Measurements from ENCODE around the gene SORCS2.

The SORCS2 gene

DNA sequence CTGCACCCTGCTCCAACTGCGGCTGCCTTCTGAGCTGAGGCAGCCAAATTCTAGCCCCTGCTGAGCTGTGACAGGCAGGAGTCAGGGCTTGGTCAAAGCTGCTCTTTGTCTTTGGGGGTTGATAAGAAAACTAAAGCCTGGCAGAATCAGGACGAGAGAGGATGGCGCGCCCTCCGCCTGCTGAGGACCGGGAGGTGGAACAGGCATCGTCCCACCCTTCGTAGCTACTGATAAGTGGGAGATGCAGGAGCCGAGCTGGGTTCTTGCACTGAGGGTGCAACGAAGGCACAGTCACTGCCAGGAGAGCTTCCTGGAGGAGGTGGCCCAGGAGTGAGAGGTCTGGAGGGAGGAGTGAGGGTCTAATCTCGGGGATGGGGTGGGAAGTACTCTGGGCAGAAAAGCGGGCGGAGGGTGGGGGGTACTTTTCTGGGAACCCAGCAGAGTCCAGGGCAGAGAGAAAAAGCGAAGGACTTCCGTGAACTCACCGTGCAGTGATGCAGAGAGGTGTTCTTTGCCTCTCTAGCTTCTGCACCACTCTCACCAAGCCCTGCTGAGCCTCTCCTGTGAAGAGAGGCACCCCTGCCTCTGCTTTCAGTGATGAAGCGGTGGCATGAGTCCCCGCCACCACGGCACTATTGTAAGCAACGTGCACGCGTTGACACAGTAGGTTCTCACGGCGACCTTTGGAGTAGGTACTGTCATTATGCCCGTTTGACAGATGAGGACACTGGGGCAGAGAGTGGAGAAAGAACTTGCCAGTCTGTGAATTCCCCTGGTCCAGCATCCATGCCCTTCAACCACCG lies 107.8 kb downstream of the SORCS2 start:
- H3K9me2 ChIP-seq (ENCODE audit: low read depth, low read length): no peaks in the 10 kb centered on the region
- H3K4me2 ChIP-seq (ENCODE audit: low read length): no peak overlapping the region
- H3K4me1 ChIP-seq (ENCODE audit: insufficient read depth, low read length, severe bottlenecking): no peaks in the 10 kb centered on the region
- H3K27me3 ChIP-seq (ENCODE audit: insufficient read depth, low read length): no peaks in the 10 kb centered on the region
- H3K27ac ChIP-seq (ENCODE audit: low read depth, low read length, poor library complexity, severe bottlenecking): no peak overlapping the region
- no peaks in the 10 kb centered on the region for H3F3A ChIP-seq (ENCODE audit: insufficient read depth, low read length)
- no peak overlapping the region for H2AFZ ChIP-seq (ENCODE audit: low read length)
- no peaks in the 10 kb centered on the region for H3K79me2 ChIP-seq (ENCODE audit: insufficient read depth, low read length)
- TF ChIP-seq, protein P1, sequence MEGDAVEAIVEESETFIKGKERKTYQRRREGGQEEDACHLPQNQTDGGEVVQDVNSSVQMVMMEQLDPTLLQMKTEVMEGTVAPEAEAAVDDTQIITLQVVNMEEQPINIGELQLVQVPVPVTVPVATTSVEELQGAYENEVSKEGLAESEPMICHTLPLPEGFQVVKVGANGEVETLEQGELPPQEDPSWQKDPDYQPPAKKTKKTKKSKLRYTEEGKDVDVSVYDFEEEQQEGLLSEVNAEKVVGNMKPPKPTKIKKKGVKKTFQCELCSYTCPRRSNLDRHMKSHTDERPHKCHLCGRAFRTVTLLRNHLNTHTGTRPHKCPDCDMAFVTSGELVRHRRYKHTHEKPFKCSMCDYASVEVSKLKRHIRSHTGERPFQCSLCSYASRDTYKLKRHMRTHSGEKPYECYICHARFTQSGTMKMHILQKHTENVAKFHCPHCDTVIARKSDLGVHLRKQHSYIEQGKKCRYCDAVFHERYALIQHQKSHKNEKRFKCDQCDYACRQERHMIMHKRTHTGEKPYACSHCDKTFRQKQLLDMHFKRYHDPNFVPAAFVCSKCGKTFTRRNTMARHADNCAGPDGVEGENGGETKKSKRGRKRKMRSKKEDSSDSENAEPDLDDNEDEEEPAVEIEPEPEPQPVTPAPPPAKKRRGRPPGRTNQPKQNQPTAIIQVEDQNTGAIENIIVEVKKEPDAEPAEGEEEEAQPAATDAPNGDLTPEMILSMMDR (IDR thresholded peaks at IDR 0.05; ENCODE audit: low read length): no peak
- no peak for TF ChIP-seq EZH2 (IDR thresholded peaks at IDR 0.05; ENCODE audit: borderline replicate concordance, low read length)
- H3K36me3 ChIP-seq (ENCODE audit: insufficient read depth, low read length): no peaks in the 10 kb centered on the region
- no peaks in the 10 kb centered on the region for H4K20me1 ChIP-seq (ENCODE audit: insufficient read depth, low read length)
- no peak overlapping the region for H3K4me3 ChIP-seq (ENCODE audit: low read depth, low read length, poor library complexity, severe bottlenecking)
- no peaks in the 10 kb centered on the region for H3K9me3 ChIP-seq (ENCODE audit: low read length)
- H3K9ac ChIP-seq (ENCODE audit: low read length): no peak overlapping the region

DNA sequence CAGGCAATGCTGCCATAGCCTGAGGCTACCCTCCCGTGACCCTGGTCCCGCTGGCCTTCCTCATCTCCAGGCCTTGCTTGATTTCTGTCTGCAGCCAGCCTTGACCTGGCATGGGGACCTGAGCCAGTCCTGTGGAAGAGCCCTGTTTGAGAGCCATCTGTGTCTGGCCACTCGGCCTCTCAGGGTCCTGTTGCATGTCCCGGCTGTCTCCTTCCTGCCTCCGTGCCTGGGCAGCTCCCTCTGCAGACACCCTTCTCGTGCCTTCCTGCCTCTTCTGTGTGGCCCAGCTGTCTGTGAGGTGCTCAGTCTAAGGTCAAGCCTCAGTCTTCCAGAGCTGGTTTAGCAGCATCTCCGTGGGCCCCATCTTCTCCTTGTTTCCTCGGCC lies 108.4 kb downstream of the SORCS2 start:
- Histone ChIP-seq H4K20me1 (ENCODE audit: insufficient read depth, low read length) (no peaks in the 10 kb centered on the region), H3K27me3 (ENCODE audit: insufficient read depth, low read length) (no peaks in the 10 kb centered on the region), H3F3A (ENCODE audit: insufficient read depth, low read length) (no peaks in the 10 kb centered on the region), H3K27ac (ENCODE audit: low read depth, low read length, poor library complexity, severe bottlenecking) (no peak overlapping the region), H3K36me3 (ENCODE audit: insufficient read depth, low read length) (no peaks in the 10 kb centered on the region), H2AFZ (ENCODE audit: low read length) (no peak overlapping the region), H3K4me3 (ENCODE audit: low read depth, low read length, poor library complexity, severe bottlenecking) (no peak overlapping the region), H3K9me3 (ENCODE audit: low read length) (no peaks in the 10 kb centered on the region), H3K79me2 (ENCODE audit: insufficient read depth, low read length) (no peaks in the 10 kb centered on the region), H3K4me2 (ENCODE audit: low read length) (no peak overlapping the region), H3K9ac (ENCODE audit: low read length) (no peak overlapping the region), H3K4me1 (ENCODE audit: insufficient read depth, low read length, severe bottlenecking) (no peaks in the 10 kb centered on the region), H3K9me2 (ENCODE audit: low read depth, low read length) (no peaks in the 10 kb centered on the region)
- TF ChIP-seq, protein P1 (IDR thresholded peaks at IDR 0.05; ENCODE audit: low read length): no peak
- no peak for TF ChIP-seq EZH2 (IDR thresholded peaks at IDR 0.05; ENCODE audit: borderline replicate concordance, low read length)

DNA sequence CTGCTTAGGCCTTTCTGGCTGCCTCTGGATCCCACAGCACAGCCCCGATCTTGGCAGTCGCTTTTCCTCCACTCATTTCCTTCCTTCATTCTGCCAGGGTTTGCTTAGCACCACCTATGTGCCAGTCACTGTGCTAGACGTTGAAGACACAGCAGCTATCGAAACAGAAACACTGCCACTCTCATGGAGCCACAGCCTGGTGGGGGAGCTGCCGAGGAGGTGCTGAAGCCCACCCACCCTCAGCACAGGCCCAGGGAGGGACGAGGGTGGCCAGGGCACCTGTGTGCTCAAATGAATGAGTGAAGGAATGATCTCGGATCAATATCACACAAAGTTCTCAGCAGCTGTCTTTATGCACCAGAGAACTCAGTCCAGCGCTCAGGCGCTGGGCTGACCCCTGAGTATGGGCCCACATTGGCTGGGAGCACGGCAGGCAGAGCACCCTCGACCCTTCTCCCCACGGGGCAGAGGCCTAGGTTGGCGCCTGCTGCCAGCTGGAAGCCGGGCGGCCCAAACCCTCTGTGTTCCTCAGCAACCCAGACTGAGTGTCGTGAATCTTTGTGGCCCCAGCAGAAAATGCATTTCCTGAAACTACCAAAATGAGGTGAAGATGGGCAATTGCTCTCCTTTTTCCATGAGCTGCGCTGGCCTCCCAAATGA lies 108.9 kb downstream of the SORCS2 start:
- no peak overlapping the region for H2AFZ ChIP-seq (ENCODE audit: low read length)
- no peaks in the 10 kb centered on the region for H3K9me2 ChIP-seq (ENCODE audit: low read depth, low read length)
- no peaks in the 10 kb centered on the region for H3K27me3 ChIP-seq (ENCODE audit: insufficient read depth, low read length)
- H3K4me3 ChIP-seq (ENCODE audit: low read depth, low read length, poor library complexity, severe bottlenecking): no peak overlapping the region
- no peak overlapping the region for H3K27ac ChIP-seq (ENCODE audit: low read depth, low read length, poor library complexity, severe bottlenecking)
- H3F3A ChIP-seq (ENCODE audit: insufficient read depth, low read length): no peaks in the 10 kb centered on the region
- H3K4me1 ChIP-seq (ENCODE audit: insufficient read depth, low read length, severe bottlenecking): no peaks in the 10 kb centered on the region
- H4K20me1 ChIP-seq (ENCODE audit: insufficient read depth, low read length): no peaks in the 10 kb centered on the region
- H3K9ac ChIP-seq (ENCODE audit: low read length): no peak overlapping the region
- no peaks in the 10 kb centered on the region for H3K36me3 ChIP-seq (ENCODE audit: insufficient read depth, low read length)
- no peak overlapping the region for H3K4me2 ChIP-seq (ENCODE audit: low read length)
- no peak for TF ChIP-seq EZH2 (IDR thresholded peaks at IDR 0.05; ENCODE audit: borderline replicate concordance, low read length)
- TF ChIP-seq, protein P1 (IDR thresholded peaks at IDR 0.05; ENCODE audit: low read length): no peak
- H3K9me3 ChIP-seq (ENCODE audit: low read length): no peaks in the 10 kb centered on the region
- H3K79me2 ChIP-seq (ENCODE audit: insufficient read depth, low read length): no peaks in the 10 kb centered on the region

Data from OCI-LY1 (cell line).